Mucosa of descending colon (tissue), 3 donors: Measurements from ENCODE around the gene PPP3CA. TPM values are rescaled to one million over a fixed set of nuclear protein-coding genes. Genes with fewer than 3 reads are reported as not detected.

Experiments
- ATAC-seq: fragments of 200-7000 bp; cut with Tn5 transposase; one replicate; pipeline ENCODE4 v1.9.1; 2020; ENCODE audit warnings: mild to moderate bottlenecking, moderate library complexity
- DNase-seq, 3 donors: peaks; one replicate each; pipeline ENCODE4 v3.0.0-alpha.2; 2020
- H3K36me3 ChIP-seq: fragments of 200-600 bp; one replicate; pipeline ENCODE4 v1.8.0; 2021; ENCODE audit warnings: low read depth, mild to moderate bottlenecking
- H3K4me1 ChIP-seq: fragments of 200-600 bp; one replicate; pipeline ENCODE4 v1.8.0; 2021; ENCODE audit warnings: low read depth, mild to moderate bottlenecking
- H3K4me3 ChIP-seq: fragments of 200-600 bp; one replicate; pipeline ENCODE4 v1.8.0; 2021; ENCODE audit warnings: mild to moderate bottlenecking
- H3K9me3 ChIP-seq: fragments of 200-600 bp; one replicate; pipeline ENCODE4 v1.8.0; 2021; ENCODE audit warnings: mild to moderate bottlenecking
- CTCF ChIP-seq: fragments of 200-600 bp; IDR thresholded peaks from one replicate; pipeline ENCODE4 v1.8.0; 2022; ENCODE audit warnings: antibody characterized with exemption, mild to moderate bottlenecking
- intact Hi-C, 2 donors: fragments of 100-400 bp; cut with DNase I in 1 of 2; cut with micrococcal nuclease in 1 of 2; formaldehyde crosslinking; loops; one replicate each; pipeline versions ENCODE4 v1.11.0 to v1.11.1; 2022; cut with DNase I, micrococcal nuclease
- total RNA-seq, 3 donors: library from RNA; stranded (reverse); fragmentation: NEBNext Ultra II Directional in 2 of 3; extraction: Animal tissue kit (Norgen Biotek cat#: 25700) in 2 of 3; gene quantifications; one replicate each; pipeline versions ENCODE4 v1.2.1 to v1.2.4, GENCODE V29; 2021 to 2023
- donor health status: DM: no; HTN: no; CAD: no; lungs with moderate emphysema.
- donor health status: DM: no; HTN: no; CAD: no.
- donor health status: DM: no; HTN: yes; CAD: no.

PPP3CA gene
- total RNA-seq, 3 donors from 2014 or later: 38.3 to 47.6 (median 40.4) TPM

DNA sequence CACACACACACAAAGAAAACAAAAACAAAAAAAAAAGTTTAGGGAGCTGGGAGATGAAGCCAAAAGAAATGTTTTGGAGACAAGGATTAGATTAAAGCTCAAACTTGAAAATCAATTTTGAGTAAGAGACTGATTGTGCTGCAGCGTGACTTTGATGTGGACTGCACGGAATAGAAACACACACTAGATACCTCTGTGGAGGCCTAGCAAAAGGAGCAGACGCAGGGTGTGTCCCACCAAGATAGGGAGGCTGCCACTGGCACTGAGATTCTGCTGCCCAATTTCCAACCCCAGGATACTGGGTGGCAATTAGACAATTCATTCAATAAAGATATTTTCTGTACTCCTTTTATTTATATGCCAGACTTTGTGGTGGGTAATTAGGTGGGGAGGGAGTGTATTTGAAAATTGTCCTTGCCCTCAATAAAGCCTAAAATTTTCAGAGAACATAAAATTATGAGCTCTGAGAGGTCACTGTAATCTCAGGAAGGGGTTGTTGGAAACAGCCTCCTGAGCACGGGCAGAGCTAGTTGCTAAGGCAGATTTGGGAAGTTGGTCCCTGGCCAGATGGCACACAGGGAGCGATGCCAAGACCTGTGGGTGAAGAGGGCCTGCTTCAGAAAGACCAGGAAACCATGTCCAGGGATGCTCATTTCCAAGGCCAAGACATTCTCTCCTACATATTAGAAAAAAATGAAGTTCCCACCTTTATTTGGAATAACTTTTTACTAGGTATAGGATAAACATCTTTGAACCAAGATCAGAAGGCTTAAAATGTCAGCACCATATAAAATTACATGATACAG is 1.9 kb upstream of the PPP3CA start:
- Histone ChIP-seq H3K36me3 (no peaks in the 10 kb centered on the region), H3K9me3 (no peaks in the 10 kb centered on the region), H3K4me1 (peaks cover 19% of the 10 kb centered on the region), H3K4me3 (no peak overlapping the region)
- DNase-seq (peak; percentile 51 to 65 (median 55)), ATAC-seq (no peak)
- intact Hi-C loops: loop anchor here in 1 of 2 donors (5.0 kb wide), 1 partner anchor 167 kb away; no protein-coding TSS in a partner anchor
- TF ChIP-seq CTCF: no peak

- DNase-seq: peak in 1 of 3 donors; percentile 80
- peak; percentile 0 for ATAC-seq
- H3K36me3 ChIP-seq: no peaks in the 10 kb centered on the region
- intact Hi-C loops: loop anchor here in 1 of 2 donors (5.0 kb wide), 1 partner anchor 166 kb away; no protein-coding TSS in a partner anchor
- H3K4me3 ChIP-seq: peak overlapping the region; percentile 77
- no peaks in the 10 kb centered on the region for H3K9me3 ChIP-seq
- no peak for TF ChIP-seq CTCF
- peaks cover 19% of the 10 kb centered on the region for H3K4me1 ChIP-seq
Measured at GRCh38 chr4:101348367-101348827, 1.1 kb upstream of the PPP3CA start.

- Histone ChIP-seq H3K4me1 (peaks cover 19% of the 10 kb centered on the region), H3K36me3 (no peaks in the 10 kb centered on the region), H3K4me3 (peak overlapping the region; percentile 77), H3K9me3 (no peaks in the 10 kb centered on the region)
- DNase-seq: peak; percentile 99 to 100 (median 99)
- no peak for TF ChIP-seq CTCF
- ATAC-seq: peak; percentile 87
- intact Hi-C loops: loop anchor here in 1 of 2 donors (5.0 kb wide), 1 partner anchor 165 kb away; no protein-coding TSS in a partner anchor
Measured at GRCh38 chr4:101347557-101348366, 436 bp upstream of the PPP3CA start.

DNA sequence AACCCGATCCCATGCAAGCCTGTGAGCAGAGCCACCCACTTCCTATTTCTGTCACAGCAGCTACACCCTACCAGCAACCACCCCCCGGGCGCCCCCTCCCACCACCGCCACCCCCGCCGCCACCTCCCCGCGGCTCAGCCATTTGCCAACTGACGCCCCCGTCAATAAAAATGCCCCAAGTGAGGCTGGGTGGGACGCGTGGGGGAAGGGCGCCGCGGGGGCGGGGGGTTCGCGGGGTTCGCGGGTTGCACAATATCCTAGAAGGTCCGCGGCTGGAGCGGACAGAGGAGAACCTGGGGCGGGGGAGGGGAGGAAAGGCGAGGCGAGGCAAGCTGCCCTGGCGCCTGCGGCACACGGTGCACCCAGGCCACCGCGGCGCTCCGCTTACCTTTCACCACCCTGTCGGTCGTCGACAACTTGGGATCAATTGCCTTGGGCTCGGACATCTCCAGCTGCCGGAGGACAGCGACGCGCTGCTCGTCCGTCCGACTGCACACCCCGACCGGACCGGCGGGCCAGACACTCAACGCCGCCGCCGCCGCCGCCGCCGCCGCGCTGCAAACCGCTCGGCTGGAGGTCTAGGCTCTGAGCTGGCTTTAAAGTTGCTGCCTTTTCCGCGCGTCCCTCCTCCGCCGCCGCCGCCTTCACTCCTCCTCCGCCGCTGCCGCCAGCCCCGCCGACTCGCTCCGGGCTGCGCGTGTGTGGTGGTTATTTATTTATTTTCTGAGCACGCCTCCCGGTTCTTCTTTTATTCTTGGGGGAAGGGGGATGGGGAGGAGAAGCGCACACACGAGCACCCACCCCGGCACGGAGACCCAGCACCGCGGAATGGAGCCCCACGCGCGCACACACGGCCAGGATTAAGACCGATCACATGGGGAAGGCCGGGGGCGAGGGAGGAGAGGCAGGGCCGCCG is 717 bp downstream of the PPP3CA start:
- H3K4me1 ChIP-seq: peaks cover 19% of the 10 kb centered on the region
- DNase-seq (peak; percentile 72 to 83 (median 80)), ATAC-seq (peak; percentile 23)
- no peaks in the 10 kb centered on the region for H3K36me3 ChIP-seq
- TF ChIP-seq CTCF: no peak
- peak overlapping the region; percentile 77 for H3K4me3 ChIP-seq
- intact Hi-C loops: loop anchor here in 1 of 2 donors (5.0 kb wide), 1 partner anchor 164 kb away; no protein-coding TSS in a partner anchor
- H3K9me3 ChIP-seq: no peaks in the 10 kb centered on the region
